ENCODE results near the gene NOL11.

Gene NOL11

DNA sequence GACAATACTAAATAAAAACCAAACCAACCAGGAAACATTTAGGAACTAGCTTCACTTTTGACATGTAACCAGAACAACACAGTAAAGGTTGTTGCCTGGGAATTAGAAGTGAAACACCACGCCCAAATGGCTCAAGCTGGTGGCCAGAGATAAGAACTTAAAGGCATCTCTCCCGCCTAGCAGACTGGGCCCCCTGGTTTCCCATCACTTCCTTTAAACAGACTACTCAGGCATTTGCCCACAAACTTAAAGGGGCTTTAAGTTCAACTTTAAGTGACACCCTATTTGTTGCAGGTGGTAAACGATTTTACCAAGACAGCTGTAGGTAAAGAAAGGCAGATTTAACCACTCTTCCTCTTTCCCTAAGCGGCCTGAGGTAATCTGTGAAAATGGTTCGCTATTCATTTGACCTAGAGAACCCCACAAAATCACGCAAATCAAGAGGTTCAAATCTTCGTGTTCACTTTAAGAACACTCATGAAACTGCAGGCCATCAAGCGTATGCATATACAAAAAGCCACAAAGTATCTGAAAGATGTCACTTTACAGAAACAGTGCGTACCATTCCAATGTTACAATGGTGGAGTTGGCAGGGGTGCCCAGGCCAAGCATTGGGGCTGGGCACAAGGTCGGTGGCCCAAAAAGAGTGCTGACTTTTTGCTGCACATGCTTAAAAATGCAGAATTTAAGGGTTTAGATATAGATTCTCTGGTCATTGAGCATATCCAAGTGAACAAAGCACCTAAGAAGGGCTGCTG lies 66.8 kb downstream of the NOL11 start:
- no peak for DNase-seq (ENCODE audit: low read depth, low spot score)
- no peak overlapping the region for H3K4me3 ChIP-seq (ENCODE audit: low read depth, low read length)
- in situ Hi-C loops (cut with HindIII; ENCODE audit: low sequenced_read_pairs): no loop called here

DNA sequence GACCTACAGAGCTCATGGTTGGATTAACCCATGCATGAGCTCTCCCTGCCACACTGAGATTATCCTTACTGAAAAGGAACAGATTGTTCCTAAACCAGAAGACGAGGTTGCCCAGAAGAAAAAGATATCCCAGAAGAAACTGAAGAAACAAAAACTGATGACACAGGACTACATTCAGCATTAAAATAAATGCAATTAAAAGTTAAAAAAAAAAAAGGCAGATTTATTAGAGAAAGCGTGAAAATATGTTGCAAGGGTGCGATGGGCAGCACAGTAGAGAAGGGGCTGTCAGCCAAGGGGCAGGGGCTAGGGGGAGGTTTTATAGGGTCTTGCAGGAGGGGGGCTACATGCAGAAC lies 67.4 kb downstream of the NOL11 start:
- DNase-seq (ENCODE audit: low read depth, low spot score): no peak
- in situ Hi-C loops (cut with HindIII; ENCODE audit: low sequenced_read_pairs): no loop called here
- H3K4me3 ChIP-seq (ENCODE audit: low read depth, low read length): no peak overlapping the region
- TF ChIP-seq, protein P1, sequence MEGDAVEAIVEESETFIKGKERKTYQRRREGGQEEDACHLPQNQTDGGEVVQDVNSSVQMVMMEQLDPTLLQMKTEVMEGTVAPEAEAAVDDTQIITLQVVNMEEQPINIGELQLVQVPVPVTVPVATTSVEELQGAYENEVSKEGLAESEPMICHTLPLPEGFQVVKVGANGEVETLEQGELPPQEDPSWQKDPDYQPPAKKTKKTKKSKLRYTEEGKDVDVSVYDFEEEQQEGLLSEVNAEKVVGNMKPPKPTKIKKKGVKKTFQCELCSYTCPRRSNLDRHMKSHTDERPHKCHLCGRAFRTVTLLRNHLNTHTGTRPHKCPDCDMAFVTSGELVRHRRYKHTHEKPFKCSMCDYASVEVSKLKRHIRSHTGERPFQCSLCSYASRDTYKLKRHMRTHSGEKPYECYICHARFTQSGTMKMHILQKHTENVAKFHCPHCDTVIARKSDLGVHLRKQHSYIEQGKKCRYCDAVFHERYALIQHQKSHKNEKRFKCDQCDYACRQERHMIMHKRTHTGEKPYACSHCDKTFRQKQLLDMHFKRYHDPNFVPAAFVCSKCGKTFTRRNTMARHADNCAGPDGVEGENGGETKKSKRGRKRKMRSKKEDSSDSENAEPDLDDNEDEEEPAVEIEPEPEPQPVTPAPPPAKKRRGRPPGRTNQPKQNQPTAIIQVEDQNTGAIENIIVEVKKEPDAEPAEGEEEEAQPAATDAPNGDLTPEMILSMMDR (IDR thresholded peaks at IDR 0.05; ENCODE audit: low read depth, low read length): no peak

More for the DNA sequence above, 66.8 kb downstream of the NOL11 start:
- TF ChIP-seq, protein P1 (IDR thresholded peaks at IDR 0.05; ENCODE audit: low read depth, low read length): no peak

DNA sequence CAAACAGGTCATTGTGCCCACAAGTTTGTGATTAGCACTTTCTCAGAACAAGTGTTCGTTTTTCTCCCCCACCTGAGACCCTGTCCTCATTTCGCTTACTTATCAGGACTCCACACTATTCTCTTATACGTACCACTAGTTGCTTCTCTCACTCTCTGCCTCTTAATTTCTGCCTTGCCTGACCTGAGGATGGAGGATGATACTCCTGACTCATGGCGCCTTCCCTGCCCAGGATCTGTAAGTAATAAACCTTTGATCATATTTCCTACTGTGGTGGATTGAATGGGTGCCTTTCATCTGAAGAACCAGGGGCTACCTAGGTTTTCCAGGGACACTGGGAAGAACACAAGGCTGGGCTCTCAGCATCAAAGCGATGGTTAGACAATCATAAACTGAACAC lies 67.8 kb downstream of the NOL11 start:
- TF ChIP-seq, protein P1 (IDR thresholded peaks at IDR 0.05; ENCODE audit: low read depth, low read length): no peak
- in situ Hi-C loops (cut with HindIII; ENCODE audit: low sequenced_read_pairs): no loop called here
- DNase-seq (ENCODE audit: low read depth, low spot score): no peak
- no peak overlapping the region for H3K4me3 ChIP-seq (ENCODE audit: low read depth, low read length)

Data from astrocyte of the spinal cord (primary cell).